Muscle layer of colon (tissue), 2 donors: ENCODE results near the gene ALX3.

Experiments
- H3K27ac ChIP-seq: one replicate; pipeline ENCODE4 v1.7.0; 2013; ENCODE audit warnings: low read depth, mild to moderate bottlenecking, low read length, moderate library complexity
- H3K27me3 ChIP-seq, 2 donors: one replicate each; pipeline ENCODE4 v1.7.0; 2013; ENCODE audit warnings: low read length in 2 of 2, mild to moderate bottlenecking in 2 of 2; ENCODE audit not compliant: insufficient read depth in 2 of 2, control insufficient read depth in 1 of 2
- H3K36me3 ChIP-seq: one replicate; pipeline ENCODE4 v1.7.0; 2013; ENCODE audit warnings: mild to moderate bottlenecking, low read length; ENCODE audit not compliant: insufficient read depth
- H3K4me1 ChIP-seq: one replicate; pipeline ENCODE4 v1.7.0; 2013; ENCODE audit warnings: mild to moderate bottlenecking, low read length; ENCODE audit not compliant: insufficient read depth
- H3K4me3 ChIP-seq, 2 donors: one replicate each; pipeline ENCODE4 v1.7.0; 2013; ENCODE audit warnings: low read length in 2 of 2, low read depth in 1 of 2, mild to moderate bottlenecking in 1 of 2, moderate library complexity in 1 of 2
- H3K9ac ChIP-seq: one replicate; pipeline ENCODE4 v1.7.0; 2013; ENCODE audit warnings: low read length
- H3K9me3 ChIP-seq: one replicate; pipeline ENCODE4 v1.7.0; 2013; ENCODE audit warnings: mild to moderate bottlenecking, low read length
- donor health status: abdominal sarcoma.
- donor health status: Adenocarcinoma of cecum.

The ALX3 gene

DNA sequence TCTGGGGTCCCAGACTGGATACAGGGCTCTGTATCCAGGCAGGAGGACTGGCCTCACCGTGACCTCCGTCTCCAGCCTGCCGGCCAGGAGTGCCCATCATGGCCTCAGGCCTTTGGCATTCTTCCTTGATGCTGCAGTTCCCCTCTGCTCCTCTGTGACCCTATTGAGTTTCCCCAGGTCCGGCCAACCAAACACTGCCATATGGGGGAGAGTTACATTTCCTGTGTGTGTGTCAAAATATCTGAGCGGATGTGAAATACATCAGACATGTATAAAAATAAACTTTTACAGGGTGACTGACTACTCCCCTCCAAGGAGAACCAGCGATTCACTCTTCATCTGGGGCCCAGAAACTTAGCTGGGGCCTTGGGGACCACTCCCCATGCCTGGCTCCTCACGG is 31.6 kb upstream of the ALX3 start:
- Histone ChIP-seq H3K9ac (no peak overlapping the region), H3K27ac (no peak overlapping the region), H3K27me3 (peaks cover 0 to 6% of the 10 kb centered on the region in 2 donors), H3K4me1 (no peaks in the 10 kb centered on the region), H3K9me3 (no peaks in the 10 kb centered on the region), H3K36me3 (no peaks in the 10 kb centered on the region), H3K4me3 (no peak overlapping the region)

DNA sequence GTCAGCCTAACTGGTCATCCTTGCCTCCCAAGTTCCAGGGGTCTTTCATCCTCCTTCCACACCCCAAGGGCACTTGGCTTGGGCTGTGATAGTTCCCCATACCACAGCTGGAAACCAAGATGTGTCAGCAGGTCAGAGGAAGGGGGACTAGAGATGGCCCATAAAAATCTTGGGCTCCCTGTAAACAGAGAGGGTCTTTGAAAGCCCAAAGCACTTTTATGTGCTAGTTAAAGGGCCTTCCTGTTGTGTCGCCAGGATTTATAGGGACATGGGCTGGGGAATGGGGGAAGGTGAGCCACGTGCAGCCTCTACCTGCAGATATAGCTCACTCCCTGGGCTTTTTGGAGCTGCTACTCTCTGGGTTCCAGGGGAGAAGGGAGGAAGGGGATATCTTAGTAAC is 29.9 kb upstream of the ALX3 start:
- no peaks in the 10 kb centered on the region for H3K36me3 ChIP-seq
- H3K4me3 ChIP-seq, result no peak overlapping the region
- peaks cover 0 to 6% of the 10 kb centered on the region in 2 donors for H3K27me3 ChIP-seq
- no peak overlapping the region for H3K9ac ChIP-seq
- no peak overlapping the region for H3K27ac ChIP-seq
- no peaks in the 10 kb centered on the region for H3K4me1 ChIP-seq
- no peaks in the 10 kb centered on the region for H3K9me3 ChIP-seq

DNA sequence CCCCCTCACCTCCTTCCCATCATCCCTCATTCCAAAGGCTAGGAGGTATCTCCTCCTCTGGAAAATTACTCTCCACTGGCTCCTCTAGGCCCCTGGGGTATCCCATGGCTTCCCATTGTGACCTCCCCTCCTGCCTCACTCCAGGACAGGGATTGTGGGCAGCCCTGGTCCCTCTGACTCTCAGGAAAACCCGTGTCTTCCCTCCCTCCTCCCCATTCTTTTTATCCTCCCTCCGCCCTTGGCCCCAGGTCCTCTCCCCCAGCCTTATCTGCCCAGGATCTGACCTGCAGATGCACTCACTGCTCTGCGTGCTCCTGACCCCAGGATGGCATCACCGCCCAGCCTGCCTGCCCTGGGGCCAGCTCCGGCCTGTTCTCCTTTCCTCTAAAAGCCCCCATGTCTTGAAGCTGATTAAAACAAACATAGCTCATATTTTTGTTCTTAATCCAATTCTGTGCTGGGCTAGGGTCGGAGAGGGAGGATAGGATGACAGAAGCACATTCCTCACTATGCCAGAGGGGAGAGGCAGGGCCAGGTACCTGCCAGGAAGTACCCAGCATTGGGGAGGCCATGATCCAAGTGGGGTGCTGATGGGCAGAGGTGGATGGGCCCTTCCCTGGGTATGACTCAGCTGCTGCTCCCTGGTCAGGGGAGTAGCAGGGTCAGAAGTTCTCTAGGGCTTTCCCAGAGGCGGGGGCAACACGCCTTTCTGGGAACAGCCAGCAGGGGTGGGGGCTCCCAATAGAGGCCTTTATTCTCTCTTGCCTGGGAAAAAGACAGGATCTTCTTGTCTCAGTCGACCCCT is 28.0 kb upstream of the ALX3 start:
- no peaks in the 10 kb centered on the region for H3K9me3 ChIP-seq
- H3K9ac ChIP-seq, result no peak overlapping the region
- no peaks in the 10 kb centered on the region for H3K4me1 ChIP-seq
- H3K27ac ChIP-seq, result no peak overlapping the region
- no peak overlapping the region for H3K4me3 ChIP-seq
- no peaks in the 10 kb centered on the region for H3K36me3 ChIP-seq
- H3K27me3 ChIP-seq, result peaks cover 0 to 6% of the 10 kb centered on the region in 2 donors

DNA sequence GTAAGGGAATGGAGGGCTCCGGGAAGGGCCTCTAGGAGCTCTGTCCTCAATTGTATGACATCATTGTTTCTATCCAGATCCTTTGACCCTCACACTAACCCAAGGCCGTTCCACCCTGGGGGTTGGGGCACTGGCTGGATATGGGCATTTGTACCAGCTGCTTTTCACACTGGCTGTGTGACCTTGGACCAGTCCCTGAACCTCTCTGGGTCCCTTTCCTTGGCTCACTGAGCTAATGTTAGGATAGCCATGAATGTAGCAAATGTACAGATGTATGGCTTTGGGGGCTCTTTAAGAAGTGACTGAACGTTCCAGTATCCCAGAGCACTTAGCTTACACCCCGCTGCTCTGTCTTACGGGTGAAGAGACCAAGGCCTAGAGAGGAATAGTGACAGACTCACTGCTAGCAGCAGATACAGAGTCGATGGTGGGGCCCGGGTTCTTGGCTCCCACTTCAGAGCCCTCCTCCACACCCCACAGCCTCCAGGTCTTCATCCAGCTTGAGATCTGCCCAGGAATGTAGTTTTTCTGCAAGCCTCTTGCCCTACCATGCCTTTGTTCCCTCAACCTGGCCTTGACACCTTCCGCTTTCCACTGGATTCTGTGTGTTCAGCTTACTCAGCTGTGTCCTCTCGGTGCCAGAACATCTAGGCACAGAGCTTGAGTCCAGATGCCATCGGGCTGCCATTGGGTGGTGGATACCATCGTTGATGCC is 27.2 kb upstream of the ALX3 start:
- H3K4me1 ChIP-seq, result no peaks in the 10 kb centered on the region
- H3K27ac ChIP-seq, result no peak overlapping the region

DNA sequence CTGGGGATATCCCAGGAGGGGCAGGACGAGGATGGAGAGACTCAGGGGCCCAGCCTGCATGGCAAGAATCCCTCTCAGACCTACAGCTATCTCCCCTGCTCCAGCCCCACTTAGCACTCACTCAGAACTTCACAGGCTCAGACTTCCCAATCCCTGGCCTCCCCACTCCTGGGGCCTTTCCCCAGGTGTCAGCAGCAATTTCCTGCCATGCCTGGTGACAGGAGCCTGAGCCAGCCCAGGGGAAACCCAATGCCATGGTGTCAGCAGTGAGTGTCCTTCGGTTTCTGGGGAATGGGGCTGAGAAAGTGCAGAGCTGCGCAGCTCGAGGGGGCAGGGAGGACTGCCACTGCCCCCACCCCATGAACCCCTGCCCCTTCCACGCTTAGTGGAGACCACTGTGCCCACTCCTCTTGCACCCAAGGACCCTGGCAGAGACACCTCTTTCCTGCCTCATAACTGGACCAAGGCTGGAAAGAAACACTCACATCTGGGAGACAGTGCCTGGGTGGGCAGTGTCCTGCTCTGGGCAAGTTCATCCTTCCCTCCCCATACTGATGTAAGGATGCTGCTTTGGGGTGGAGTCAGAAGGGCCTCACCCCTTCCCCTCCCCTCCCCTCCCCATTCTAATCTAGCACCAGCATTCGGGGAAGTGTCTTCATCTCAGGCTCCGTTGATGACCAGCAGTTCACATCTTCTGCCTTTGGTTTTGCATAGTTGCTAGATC is 24.6 kb upstream of the ALX3 start:
- H3K36me3 ChIP-seq, result no peaks in the 10 kb centered on the region
- no peaks in the 10 kb centered on the region for H3K9me3 ChIP-seq
- no peak overlapping the region for H3K4me3 ChIP-seq
- no peak overlapping the region for H3K27ac ChIP-seq
- H3K9ac ChIP-seq, result no peak overlapping the region
- no peaks in the 10 kb centered on the region for H3K4me1 ChIP-seq
- H3K27me3 ChIP-seq, result peaks cover 0 to 6% of the 10 kb centered on the region in 2 donors

More for the DNA sequence above, 27.2 kb upstream of the ALX3 start:
- H3K4me3 ChIP-seq, result no peak overlapping the region
- H3K27me3 ChIP-seq, result peaks cover 0 to 6% of the 10 kb centered on the region in 2 donors
- H3K9me3 ChIP-seq, result no peaks in the 10 kb centered on the region
- H3K9ac ChIP-seq, result no peak overlapping the region
- H3K36me3 ChIP-seq, result no peaks in the 10 kb centered on the region

DNA sequence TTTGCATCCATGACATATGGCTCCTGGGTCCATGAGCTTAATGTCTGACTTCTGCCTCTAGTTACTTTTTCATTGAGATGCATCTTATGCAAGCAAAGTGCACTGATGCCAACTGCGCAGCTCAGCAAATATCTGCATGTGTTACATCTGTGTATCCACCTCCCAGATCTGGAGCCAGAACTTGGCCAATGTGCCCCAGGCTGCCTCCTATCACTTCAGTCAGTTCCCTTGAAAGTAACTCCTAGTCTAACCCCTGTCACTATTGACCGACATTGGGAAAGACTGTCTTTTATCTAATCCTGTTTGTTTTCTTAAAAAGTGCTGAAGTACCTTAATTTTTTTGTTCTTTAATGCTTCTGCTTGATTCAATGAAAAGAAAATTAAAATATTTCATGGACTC is 22.5 kb upstream of the ALX3 start:
- Histone ChIP-seq H3K4me3 (no peak overlapping the region), H3K9me3 (no peaks in the 10 kb centered on the region), H3K27ac (no peak overlapping the region), H3K4me1 (no peaks in the 10 kb centered on the region), H3K9ac (no peak overlapping the region), H3K27me3 (no peaks in the 10 kb centered on the region), H3K36me3 (no peaks in the 10 kb centered on the region)

DNA sequence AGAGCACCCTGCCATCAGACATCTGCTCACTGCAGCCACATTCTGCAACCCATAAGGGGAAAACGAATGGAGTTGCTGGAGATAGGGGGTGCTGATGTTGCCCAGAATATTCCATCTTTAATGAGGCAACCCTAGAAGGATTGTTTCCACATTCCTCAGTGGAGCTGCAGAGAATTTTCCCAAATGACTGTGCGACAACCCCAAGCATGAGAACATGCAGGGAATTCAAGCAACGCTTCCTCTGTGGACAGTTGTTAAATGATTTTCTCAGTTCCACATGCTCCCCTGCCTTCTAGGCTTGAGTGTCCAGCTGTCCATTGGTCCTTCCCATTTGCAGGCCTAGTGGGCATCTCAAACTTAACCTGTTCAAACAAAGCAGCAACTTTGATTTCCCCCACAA is 21.3 kb upstream of the ALX3 start:
- Histone ChIP-seq H3K27me3 (no peaks in the 10 kb centered on the region), H3K9me3 (no peaks in the 10 kb centered on the region), H3K4me3 (no peak overlapping the region), H3K36me3 (no peaks in the 10 kb centered on the region), H3K27ac (no peak overlapping the region), H3K9ac (no peak overlapping the region), H3K4me1 (no peaks in the 10 kb centered on the region)

DNA sequence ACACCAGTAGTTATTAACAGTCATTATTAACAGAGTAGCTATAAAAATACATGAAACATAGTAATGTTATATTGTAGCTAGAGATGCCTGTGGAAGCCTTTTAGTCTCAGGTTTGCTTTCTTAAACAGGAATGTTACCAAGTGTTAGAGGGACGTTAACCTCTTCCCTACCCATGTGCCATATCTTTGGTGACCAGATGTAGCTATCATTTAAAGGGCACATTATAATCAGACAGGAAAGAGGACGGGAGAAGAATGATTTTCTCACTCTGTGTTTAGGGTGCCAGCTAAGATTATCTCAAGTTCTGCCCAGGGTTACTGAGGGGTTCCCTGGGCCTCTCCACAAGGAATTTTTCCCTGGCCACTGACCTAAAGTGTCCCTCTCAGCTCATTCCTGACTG is 20.9 kb upstream of the ALX3 start:
- Histone ChIP-seq H3K27ac (no peak overlapping the region), H3K27me3 (no peaks in the 10 kb centered on the region), H3K4me3 (no peak overlapping the region), H3K9ac (no peak overlapping the region), H3K9me3 (no peaks in the 10 kb centered on the region), H3K36me3 (no peaks in the 10 kb centered on the region), H3K4me1 (no peaks in the 10 kb centered on the region)

DNA sequence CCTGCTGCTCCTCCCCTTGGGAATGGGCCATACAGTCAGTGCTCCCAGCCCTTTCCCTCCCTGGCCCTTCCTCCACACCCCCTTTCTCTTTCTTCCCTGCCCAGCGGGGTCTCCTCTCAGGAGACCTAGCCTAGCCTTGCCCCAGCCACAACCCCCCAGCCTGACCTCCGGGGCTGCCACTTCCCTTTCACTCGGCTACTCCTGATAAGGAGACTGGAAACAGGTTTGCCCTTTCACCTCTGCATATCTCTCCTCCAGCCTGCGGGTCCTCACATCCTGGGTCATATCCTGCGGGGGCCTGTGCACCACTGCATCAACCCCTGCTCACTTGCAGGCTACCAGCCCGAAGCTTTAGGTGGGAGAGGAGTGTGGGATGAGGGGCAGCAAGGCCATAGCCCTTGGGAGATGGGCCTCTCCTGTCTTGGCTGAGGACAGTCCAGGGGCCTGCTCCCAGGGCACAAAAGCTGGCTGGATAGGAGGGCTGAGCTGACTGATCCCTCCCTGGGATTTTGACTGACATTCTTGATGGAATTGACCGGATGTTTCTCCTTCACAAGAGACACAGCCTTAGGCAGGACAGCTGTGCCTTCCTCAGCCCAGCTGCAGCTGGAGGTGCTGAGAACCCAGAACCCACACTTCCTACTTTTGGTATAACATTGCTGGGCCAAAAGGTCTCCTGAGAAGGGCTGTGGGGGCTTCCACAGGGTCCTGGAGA is 19.2 kb upstream of the ALX3 start:
- H3K9ac ChIP-seq, result no peak overlapping the region
- H3K36me3 ChIP-seq, result no peaks in the 10 kb centered on the region
- H3K27me3 ChIP-seq, result no peaks in the 10 kb centered on the region
- no peaks in the 10 kb centered on the region for H3K4me1 ChIP-seq
- no peak overlapping the region for H3K4me3 ChIP-seq
- no peak overlapping the region for H3K27ac ChIP-seq
- H3K9me3 ChIP-seq, result no peaks in the 10 kb centered on the region

DNA sequence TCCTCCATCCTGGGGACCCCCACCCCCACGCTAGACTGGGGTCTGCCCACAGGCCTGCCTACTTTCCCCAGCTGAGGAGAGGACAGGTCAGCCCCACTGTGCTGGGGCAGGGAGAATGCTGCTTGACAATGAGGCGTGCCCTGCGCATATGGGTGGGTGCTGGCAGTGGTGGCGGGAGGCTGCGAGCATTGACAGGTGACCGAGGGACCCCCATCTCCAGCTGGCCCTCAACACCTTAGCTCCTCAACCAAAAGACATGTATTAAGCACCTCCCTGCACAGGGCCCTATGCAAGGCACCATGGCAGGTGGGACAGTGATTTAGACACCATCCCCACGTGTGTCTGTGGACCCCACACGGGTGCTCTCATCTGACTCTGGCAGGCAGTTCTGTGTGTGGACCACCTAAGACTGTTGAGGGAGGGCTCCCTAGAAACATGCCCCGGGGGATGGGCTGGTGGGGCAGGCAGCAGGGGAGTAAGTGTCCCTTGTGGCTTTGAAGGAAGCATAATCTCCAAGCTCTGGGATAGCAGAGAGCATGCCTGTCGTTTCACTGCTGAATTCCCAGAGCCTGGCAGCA is 18.4 kb upstream of the ALX3 start:
- Histone ChIP-seq H3K36me3 (no peaks in the 10 kb centered on the region), H3K9ac (no peak overlapping the region), H3K4me1 (no peaks in the 10 kb centered on the region), H3K27ac (no peak overlapping the region), H3K27me3 (no peaks in the 10 kb centered on the region), H3K4me3 (no peak overlapping the region), H3K9me3 (no peaks in the 10 kb centered on the region)
